Right lobe of liver (tissue), 6 donors: ENCODE data around the gene CPA2. TPM values are rescaled to one million over a fixed set of nuclear protein-coding genes. Genes with fewer than 3 reads are reported as not detected.

Experiments used
- ATAC-seq, 4 donors: fragments of 200-7000 bp; cut with Tn5 transposase; one replicate each; pipeline ENCODE4 v1.9.1; 2020; ENCODE audit warnings: mild to moderate bottlenecking in 4 of 4, moderate library complexity in 4 of 4
- DNase-seq, 3 donors: peaks; one replicate each; pipeline ENCODE4 v3.0.0-alpha.2; 2020
- H3K27ac ChIP-seq, 3 donors: fragments of 200-600 bp; one replicate each; pipeline ENCODE4 v1.8.0; 2022
- H3K27me3 ChIP-seq, 2 donors: fragments of 200-600 bp; one replicate each; pipeline ENCODE4 v1.8.0; 2022
- H3K36me3 ChIP-seq, 4 donors: fragments of 200-600 bp; sonication (generic) in 1 of 4; one replicate each; pipeline versions ENCODE4 v1.5.1 to v1.8.0; 2017 to 2022; ENCODE audit warnings: control low read depth in 1 of 4
- H3K4me1 ChIP-seq, 4 donors: fragments of 200-600 bp; sonication (generic) in 1 of 4; one replicate each; pipeline versions ENCODE4 v1.5.1 to v1.8.0; 2017 to 2022; ENCODE audit warnings: control low read depth in 1 of 4
- H3K4me3 ChIP-seq, 3 donors: fragments of 200-600 bp; one replicate each; pipeline ENCODE4 v1.8.0; 2022
- H3K9me3 ChIP-seq, 4 donors: fragments of 200-600 bp; sonication (generic) in 1 of 4; one replicate each; pipeline versions ENCODE4 v1.5.1 to v1.8.0; 2017 to 2022; ENCODE audit warnings: control low read depth in 1 of 4
- POLR2A ChIP-seq: fragments of 450-650 bp; IDR thresholded peaks from one replicate; pipeline ENCODE4 v1.6.1; 2017; ENCODE audit warnings: antibody characterized with exemption, mild to moderate bottlenecking
- WGBS: methylation state at CpG from one replicate; pipeline ENCODE4 v1.1.6; 2018; ENCODE audit warnings: low coverage, low lambda C conversion rate; ENCODE audit not compliant: insufficient coverage; ENCODE audit errors: missing lambda C conversion rate; 5-methylcytosine and 5-hydroxymethylcytosine counted together
- intact Hi-C, 2 donors: fragments of 100-400 bp; cut with DNase I; formaldehyde crosslinking; loops; one replicate each; pipeline versions ENCODE4 v1.11.2 to v1.14.1; 2022
- total RNA-seq, 6 experiments: library from RNA; depleted of rRNA in 2 of 6; stranded (reverse); fragments of >200 nt in 2 of 6; fragmentation: NEBNext Ultra II Directional in 3 of 6; extraction: Animal tissue kit (Norgen Biotek cat#: 25700) in 3 of 6; gene quantifications; one replicate each; pipeline versions ENCODE4 v1.1.0 to v1.2.4, GENCODE V29; 2016 to 2023
- TF ChIP-seq, protein P1 (sequence below), 4 donors: fragments of 200-600 bp in 3 of 4; fragments of 450-650 bp in 1 of 4; IDR thresholded peaks; one replicate each; pipeline versions ENCODE4 v1.5.1 to v1.8.0; 2016 to 2022; ENCODE audit warnings: antibody characterized with exemption in 4 of 4, mild to moderate bottlenecking in 2 of 4
- donor health status: DM: no; HTN: yes; CAD: no.
- donor health status: DM: no; HTN: no; CAD: no.
- donor health status: DM: no; HTN: no; CAD: no.
- donor health status: DM: no; HTN: yes; CAD: no.
- donor health status: DM: no; HTN: yes; CAD: no.

CPA2 gene
- total RNA-seq, 6 experiments from 2014 or later, result not detected

- no peaks in the 10 kb centered on the region for H3K4me1 ChIP-seq
These were observed 4.5 kb downstream of the CPA2 start for GRCh38 chr7:130270947-130271800.

DNA sequence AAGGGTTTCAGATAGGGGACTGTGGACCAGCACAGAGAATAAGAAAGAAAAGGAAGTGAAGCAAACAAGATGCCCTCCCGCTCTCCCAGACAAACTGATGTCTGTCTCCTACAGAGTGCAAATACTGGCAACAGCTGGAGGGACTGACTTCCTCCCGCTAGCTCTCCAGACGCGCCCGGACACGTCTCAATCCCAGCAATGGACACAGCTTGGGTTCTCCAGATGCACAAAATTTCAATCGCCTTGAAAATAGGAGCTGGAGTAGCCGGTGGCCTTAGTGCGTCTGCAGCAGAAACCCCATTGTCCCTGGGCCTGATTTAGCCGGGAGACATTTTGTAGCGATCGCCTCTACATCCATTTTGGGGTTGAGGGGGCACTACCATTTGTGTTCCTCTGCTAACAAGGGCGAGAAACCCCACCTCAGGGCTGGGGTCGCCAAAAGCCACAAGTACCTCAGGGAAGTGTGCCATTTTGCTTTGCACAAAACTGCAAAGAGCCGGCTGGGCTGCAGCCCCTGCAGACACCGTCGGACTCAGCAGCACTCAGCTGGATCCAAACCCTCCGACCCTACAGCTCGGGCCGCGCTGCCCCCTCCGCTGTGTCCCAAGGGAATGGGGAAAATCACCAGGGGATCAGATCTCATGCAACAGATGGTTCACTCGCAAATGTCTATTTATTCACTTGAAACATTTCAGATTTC lies 5.9 kb downstream of the CPA2 start:
- TF ChIP-seq POLR2A, result no peak
- TF ChIP-seq, protein P1, sequence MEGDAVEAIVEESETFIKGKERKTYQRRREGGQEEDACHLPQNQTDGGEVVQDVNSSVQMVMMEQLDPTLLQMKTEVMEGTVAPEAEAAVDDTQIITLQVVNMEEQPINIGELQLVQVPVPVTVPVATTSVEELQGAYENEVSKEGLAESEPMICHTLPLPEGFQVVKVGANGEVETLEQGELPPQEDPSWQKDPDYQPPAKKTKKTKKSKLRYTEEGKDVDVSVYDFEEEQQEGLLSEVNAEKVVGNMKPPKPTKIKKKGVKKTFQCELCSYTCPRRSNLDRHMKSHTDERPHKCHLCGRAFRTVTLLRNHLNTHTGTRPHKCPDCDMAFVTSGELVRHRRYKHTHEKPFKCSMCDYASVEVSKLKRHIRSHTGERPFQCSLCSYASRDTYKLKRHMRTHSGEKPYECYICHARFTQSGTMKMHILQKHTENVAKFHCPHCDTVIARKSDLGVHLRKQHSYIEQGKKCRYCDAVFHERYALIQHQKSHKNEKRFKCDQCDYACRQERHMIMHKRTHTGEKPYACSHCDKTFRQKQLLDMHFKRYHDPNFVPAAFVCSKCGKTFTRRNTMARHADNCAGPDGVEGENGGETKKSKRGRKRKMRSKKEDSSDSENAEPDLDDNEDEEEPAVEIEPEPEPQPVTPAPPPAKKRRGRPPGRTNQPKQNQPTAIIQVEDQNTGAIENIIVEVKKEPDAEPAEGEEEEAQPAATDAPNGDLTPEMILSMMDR (IDR thresholded peaks at IDR 0.05), result no peak
- intact Hi-C loops, result no loop called here
- peaks cover 0 to 7% of the 10 kb centered on the region in 2 donors for H3K27me3 ChIP-seq
- WGBS, result 54% methylated on average over 3 of the region's 23 CpGs
- no peak overlapping the region for H3K4me3 ChIP-seq
- ATAC-seq (peak in 1 of 4 donors; percentile 23), DNase-seq (no peak)
- no peaks in the 10 kb centered on the region for H3K9me3 ChIP-seq
- no peaks in the 10 kb centered on the region for H3K4me1 ChIP-seq
- no peak overlapping the region for H3K27ac ChIP-seq
- H3K36me3 ChIP-seq, result no peaks in the 10 kb centered on the region

More at GRCh38 chr7:130270947-130271800, 4.5 kb downstream of the CPA2 start:
- intact Hi-C loops, result no loop called here
- no peak for ATAC-seq
- H3K27me3 ChIP-seq, result peaks cover 0 to 7% of the 10 kb centered on the region in 2 donors
- DNase-seq, result no peak
- WGBS, result 80% methylated on average over 9 of the region's 12 CpGs
- H3K9me3 ChIP-seq, result no peaks in the 10 kb centered on the region
- no peaks in the 10 kb centered on the region for H3K36me3 ChIP-seq
- TF ChIP-seq, protein P1 (IDR thresholded peaks at IDR 0.05), result no peak
- no peak for TF ChIP-seq POLR2A
- no peak overlapping the region for H3K4me3 ChIP-seq
- no peak overlapping the region for H3K27ac ChIP-seq

- TF ChIP-seq, protein P1 (IDR thresholded peaks at IDR 0.05), result no peak
- no peak for TF ChIP-seq POLR2A
These were observed 6.6 kb downstream of the CPA2 start for GRCh38 chr7:130273081-130273932.

GRCh38 chr7:130273933-130274255 lies 7.2 kb downstream of the CPA2 start:
- no peak for ATAC-seq

More at GRCh38 chr7:130273081-130273932, 6.6 kb downstream of the CPA2 start:
- intact Hi-C loops, result no loop called here
- peaks cover 0 to 7% of the 10 kb centered on the region in 2 donors for H3K27me3 ChIP-seq
- no peak for DNase-seq
- no peak overlapping the region for H3K27ac ChIP-seq
- H3K4me1 ChIP-seq, result no peaks in the 10 kb centered on the region
- WGBS, result 10% methylated on average over 21 of the region's 25 CpGs
- no peaks in the 10 kb centered on the region for H3K36me3 ChIP-seq
- H3K9me3 ChIP-seq, result no peaks in the 10 kb centered on the region
- peak in 3 of 4 donors; percentile 24 to 48 (median 47) for ATAC-seq
- H3K4me3 ChIP-seq, result no peak overlapping the region

More at GRCh38 chr7:130273933-130274255, 7.2 kb downstream of the CPA2 start:
- no peaks in the 10 kb centered on the region for H3K36me3 ChIP-seq
- TF ChIP-seq, protein P1 (IDR thresholded peaks at IDR 0.05), result no peak
- no peak for TF ChIP-seq POLR2A
- no peaks in the 10 kb centered on the region for H3K4me1 ChIP-seq
- 29% methylated on average over 11 of the region's 11 CpGs for WGBS
- H3K27me3 ChIP-seq, result peaks cover 0 to 7% of the 10 kb centered on the region in 2 donors
- H3K4me3 ChIP-seq, result no peak overlapping the region
- no peaks in the 10 kb centered on the region for H3K9me3 ChIP-seq
- H3K27ac ChIP-seq, result no peak overlapping the region
- intact Hi-C loops, result no loop called here
- DNase-seq, result no peak
